GM12878 (cell line): ENCODE measurements around the gene PIK3R5. TPM values are rescaled to one million over a fixed set of nuclear protein-coding genes. Genes with fewer than 3 reads are reported as not detected.

Source experiments
- ATAC-seq: fragments of 200-7000 bp; cut with Tn5 transposase; 3 replicates; pipeline ENCODE4 v1.9.1; 2020; ENCODE audit warnings: mild to moderate bottlenecking, moderate library complexity
- BruUV-seq: library from RNA; stranded (reverse); fragments of 400-500 nt; replicated peaks from 2 replicates; lab custom pipeline; 2021; lab: Mats Ljungman, UMichigan
- CTCF ChIA-PET: fragments of 300-600 bp; sonication (Branson Sonifier 250); formaldehyde crosslinking; extraction: SDS; loops from one replicate; lab custom pipeline; 2021; ENCODE audit warnings: inconsistent platforms; lab: Yijun Ruan, JAX
- POLR2A ChIA-PET: fragments of 350-600 bp; formaldehyde crosslinking; extraction: SDS; loops from one replicate; lab custom pipeline; 2021; ENCODE audit warnings: inconsistent platforms; lab: Charles Lee
- RAD21 ChIA-PET: fragments of 300-600 bp; sonication (Branson Sonifier 250); formaldehyde crosslinking; loops from one replicate; lab custom pipeline; 2023; ENCODE audit warnings: antibody characterized with exemption; ENCODE audit not compliant: unreplicated experiment; lab: Charles Lee
- SMC1A ChIA-PET: fragments of 300-600 bp; sonication (Branson Sonifier 250); formaldehyde crosslinking; loops from one replicate; lab custom pipeline; 2023; ENCODE audit not compliant: unreplicated experiment, uncharacterized antibody; lab: Charles Lee
- DNase-seq: peaks from one replicate; pipeline ENCODE4 v3.0.0-alpha.2; 2011; ENCODE audit warnings: low read depth, low spot score
- FAIRE-seq: peaks from 3 replicates; lab custom pipeline; 2011; peaks lifted over from hg19 to GRCh38; lab: Jason Lieb, UNC
- H2AFZ ChIP-seq: 2 replicates; pipeline ENCODE4 v1.6.0; 2011; ENCODE audit warnings: low read depth, low read length, control low read depth; ENCODE audit not compliant: control insufficient read depth
- H3K27ac ChIP-seq: 2 replicates; pipeline ENCODE4 v1.5.1; 2011; ENCODE audit warnings: control low read depth; ENCODE audit not compliant: control insufficient read depth, insufficient read depth
- H3K27me3 ChIP-seq, 2 experiments: replicated peaks in 1 of 2; 2 replicates each; pipeline versions ENCODE4 v1.6.0 to v1.6.1; 2011; ENCODE audit warnings: low read length in 1 of 2; ENCODE audit not compliant: control insufficient read depth in 2 of 2, insufficient read depth in 2 of 2
- H3K36me3 ChIP-seq, 2 experiments: 2 replicates each; pipeline ENCODE4 v1.5.1; 2011; ENCODE audit warnings: low read length in 1 of 2; ENCODE audit not compliant: control insufficient read depth in 2 of 2, insufficient read depth in 2 of 2
- H3K4me1 ChIP-seq: 2 replicates; pipeline ENCODE4 v1.6.1; 2011; ENCODE audit warnings: mild to moderate bottlenecking, low read length, moderate library complexity, mixed read lengths; ENCODE audit not compliant: control insufficient read depth, insufficient read depth
- H3K4me2 ChIP-seq: 2 replicates; pipeline ENCODE4 v1.6.0; 2011; ENCODE audit warnings: control low read depth; ENCODE audit not compliant: control insufficient read depth, insufficient read depth
- H3K4me3 ChIP-seq: fragments of 200-600 bp; sonication (generic); 2 replicates; pipeline ENCODE4 v1.5.1; 2016
- H3K79me2 ChIP-seq: 2 replicates; pipeline ENCODE4 v1.6.0; 2011; ENCODE audit warnings: low read length; ENCODE audit not compliant: control insufficient read depth, insufficient read depth
- H3K9ac ChIP-seq: 2 replicates; pipeline ENCODE4 v1.8.0; 2011; ENCODE audit warnings: low read length, control low read depth, mixed read lengths; ENCODE audit not compliant: control insufficient read depth, insufficient read depth
- H3K9me3 ChIP-seq: replicated peaks from 3 replicates; pipeline ENCODE4 v1.5.1; 2011; ENCODE audit warnings: mild to moderate bottlenecking, low read length; ENCODE audit not compliant: control insufficient read depth, insufficient read depth
- H4K20me1 ChIP-seq: 2 replicates; pipeline ENCODE4 v1.6.0; 2011; ENCODE audit not compliant: control insufficient read depth, insufficient read depth
- BHLHE40 ChIP-seq, 2 experiments: fragments of 450-650 bp in 1 of 2; IDR thresholded peaks; 2 replicates each; pipeline ENCODE4 v1.6.1; 2011 to 2017; ENCODE audit warnings: low read depth in 2 of 2, borderline replicate concordance in 1 of 2, improper control_type of control experiment in 1 of 2, low read length in 1 of 2, mild to moderate bottlenecking in 1 of 2
- EED ChIP-seq: sonication (generic); IDR thresholded peaks from 2 replicates; pipeline ENCODE4 v1.6.1; 2016; ENCODE audit warnings: antibody characterized with exemption, low read depth
- IKZF1 ChIP-seq: fragments of 450-650 bp; conservative IDR thresholded peaks from 2 replicates; pipeline ENCODE4 v1.6.1; 2017; ENCODE audit warnings: antibody characterized with exemption, mild to moderate bottlenecking
- MEF2A ChIP-seq: IDR thresholded peaks from 2 replicates; pipeline ENCODE4 v1.6.1; 2011; ENCODE audit warnings: low read depth, mild to moderate bottlenecking, low read length, moderate library complexity; ENCODE audit not compliant: insufficient read depth
- MTA3 ChIP-seq: IDR thresholded peaks from 2 replicates; pipeline ENCODE4 v1.6.1; 2012; ENCODE audit warnings: low read length, inconsistent platforms, borderline replicate concordance
- RAD21 ChIP-seq: IDR thresholded peaks from 2 replicates; pipeline ENCODE4 v1.6.1; 2011; ENCODE audit warnings: mild to moderate bottlenecking, low read depth, low read length, moderate library complexity; ENCODE audit not compliant: insufficient read depth
- SKIL ChIP-seq: fragments of 450-650 bp; IDR thresholded peaks from 2 replicates; pipeline ENCODE4 v1.6.1; 2017; ENCODE audit warnings: mild to moderate bottlenecking, low read depth, inconsistent platforms; ENCODE audit not compliant: poor library complexity, severe bottlenecking
- SP1 ChIP-seq: IDR thresholded peaks from one replicate; pipeline ENCODE4 v1.6.1; 2011; ENCODE audit warnings: low read depth, low read length
- TARDBP ChIP-seq: IDR thresholded peaks from 2 replicates; pipeline ENCODE4 v1.6.1; 2016; ENCODE audit warnings: borderline replicate concordance
- whole genome bisulfite sequencing: methylation state at CpG from one replicate; pipeline ENCODE4 v1.1.6; 2016; ENCODE audit warnings: low lambda C conversion rate; ENCODE audit not compliant: insufficient replicate concordance, insufficient coverage; ENCODE audit errors: missing lambda C conversion rate; 5-methylcytosine and 5-hydroxymethylcytosine counted together
- in situ Hi-C: fragments of 300-500 bp; cut with MboI; formaldehyde crosslinking; loops from 9 replicates; pipeline ENCODE4 v1.14.3; 2018; ENCODE audit warnings: mixed read lengths
- intact Hi-C: fragments of 100-400 bp; cut with micrococcal nuclease; formaldehyde crosslinking; loops from one replicate; pipeline ENCODE4 v1.14.2; 2022; ENCODE audit not compliant: unreplicated experiment
- polyA plus RNA-seq, 11 experiments: library from polyadenylated mRNA; depleted of rRNA in 4 of 11; unstranded in 6 of 11; stranded (reverse) in 5 of 11; fragments of >200 nt; fragmentation: Nextera tagmentation in 4 of 11; fragmentation: Illumina TruSeq in 1 of 11; extraction: Ambion mirVana in 4 of 11; extraction: Trizol in 1 of 11; gene quantifications; 1 replicate in 1 of 11; 2 replicates in 10 of 11; pipeline versions ENCODE4 v1.2.1 to v1.2.3, GENCODE V29; 2011 to 2016; ENCODE audit warnings: inconsistent platforms in 2 of 11, missing spikeins in 2 of 11, low read depth in 1 of 11
- total RNA-seq, 4 experiments: library from RNA; depleted of rRNA in 3 of 4; stranded (reverse); fragments of >200 nt in 3 of 4; fragmentation: Illumina TruSeq in 1 of 4; extraction: Trizol in 1 of 4; gene quantifications; 2 replicates each; pipeline versions ENCODE4 v1.2.1 to v1.2.3, GENCODE V29; 2013 to 2021
- TF ChIP-seq, protein P1 (sequence below): fragments of 450-650 bp; IDR thresholded peaks from 2 replicates; pipeline ENCODE4 v1.6.1; 2018; ENCODE audit warnings: mild to moderate bottlenecking, low read depth, moderate library complexity; ENCODE audit not compliant: partially characterized antibody
- TF ChIP-seq, protein P2 (sequence below), 3 experiments: IDR thresholded peaks in 2 of 3; conservative IDR thresholded peaks in 1 of 3; 2 replicates each; pipeline ENCODE4 v1.5.1; 2011; ENCODE audit warnings: low read depth in 3 of 3, low read length in 3 of 3, mild to moderate bottlenecking in 3 of 3, control low read depth in 2 of 3, moderate library complexity in 2 of 3, inconsistent platforms in 1 of 3, mixed read lengths in 1 of 3; ENCODE audit not compliant: control insufficient read depth in 2 of 3, insufficient read depth in 1 of 3; ENCODE audit errors: extremely low read depth in 1 of 3

Gene PIK3R5
- total and polyA plus RNA-seq, 10 of the 15 experiments (the other 5 are each of a cell fraction or from before 2014, with no cell fraction given): 9.5 to 50.8 (median 35.5) TPM

GRCh38 chr17:9001559-9001958, 36.1 kb upstream of the PIK3R5 start (continued):
- no peak for TF ChIP-seq IKZF1

GRCh38 chr17:8997994-8998628, 32.6 kb upstream of the PIK3R5 start:
- H3K27ac ChIP-seq: no peak overlapping the region
- ChIA-PET CTCF (interaction anchor here (0.6 to 7.9 kb wide), 72 partner anchors 9 to 936 kb away, joined by 3 to 162 read pairs (median 4); partner anchors contain the start of genes KRABD2 and PIK3R6), RAD21 (interaction anchor here (0.8 to 4.7 kb wide), 43 partner anchors 10 to 614 kb away, joined by 3 to 52 read pairs (median 4); partner anchors contain the start of genes PIK3R5 and PIK3R6), SMC1A (interaction anchor here (0.6 to 4.5 kb wide), 48 partner anchors 10 to 703 kb away, joined by 3 to 35 read pairs (median 4); partner anchors contain the start of genes PIK3R6 and SLC25A35), POLR2A (no interaction called here)
- in situ Hi-C loops: loop anchor here (5.0 kb wide), 1 partner anchor 241 kb away; the partner anchor contains the start of gene SPDYE4
- peak; percentile 92 for FAIRE-seq
- H4K20me1 ChIP-seq: no peaks in the 10 kb centered on the region
- H3K4me3 ChIP-seq: no peak overlapping the region
- intact Hi-C loops: loop anchor here (1.0 to 10.0 kb wide), 5 partner anchors 99 to 413 kb away; no protein-coding TSS in a partner anchor
- H3K9ac ChIP-seq: no peak overlapping the region
- BruUV-seq: no TSS peak
- peak; percentile 86 for ATAC-seq
- no peaks in the 10 kb centered on the region for H3K79me2 ChIP-seq
- H3K27me3 ChIP-seq: peaks cover 4 to 5% of the 10 kb centered on the region in 2 experiments; a peak in 3 of 4 replicates
- H3K4me2 ChIP-seq: no peak overlapping the region
- H3K9me3 ChIP-seq: no peaks in the 10 kb centered on the region; the same call in 1 of the 3 replicates
- H2AFZ ChIP-seq: no peak overlapping the region; the same call in 1 of the 2 replicates
- peaks cover 21% of the 10 kb centered on the region for H3K4me1 ChIP-seq
- DNase-seq: peak; percentile 40
- 0% methylated on average over 9 of the region's 9 CpGs for WGBS
- no peaks in the 10 kb centered on the region for H3K36me3 ChIP-seq
- peak; percentile 100 for TF ChIP-seq RAD21
- TF ChIP-seq SP1: peak; percentile 13
- TF ChIP-seq EED: no peak
- TF ChIP-seq, protein P1, sequence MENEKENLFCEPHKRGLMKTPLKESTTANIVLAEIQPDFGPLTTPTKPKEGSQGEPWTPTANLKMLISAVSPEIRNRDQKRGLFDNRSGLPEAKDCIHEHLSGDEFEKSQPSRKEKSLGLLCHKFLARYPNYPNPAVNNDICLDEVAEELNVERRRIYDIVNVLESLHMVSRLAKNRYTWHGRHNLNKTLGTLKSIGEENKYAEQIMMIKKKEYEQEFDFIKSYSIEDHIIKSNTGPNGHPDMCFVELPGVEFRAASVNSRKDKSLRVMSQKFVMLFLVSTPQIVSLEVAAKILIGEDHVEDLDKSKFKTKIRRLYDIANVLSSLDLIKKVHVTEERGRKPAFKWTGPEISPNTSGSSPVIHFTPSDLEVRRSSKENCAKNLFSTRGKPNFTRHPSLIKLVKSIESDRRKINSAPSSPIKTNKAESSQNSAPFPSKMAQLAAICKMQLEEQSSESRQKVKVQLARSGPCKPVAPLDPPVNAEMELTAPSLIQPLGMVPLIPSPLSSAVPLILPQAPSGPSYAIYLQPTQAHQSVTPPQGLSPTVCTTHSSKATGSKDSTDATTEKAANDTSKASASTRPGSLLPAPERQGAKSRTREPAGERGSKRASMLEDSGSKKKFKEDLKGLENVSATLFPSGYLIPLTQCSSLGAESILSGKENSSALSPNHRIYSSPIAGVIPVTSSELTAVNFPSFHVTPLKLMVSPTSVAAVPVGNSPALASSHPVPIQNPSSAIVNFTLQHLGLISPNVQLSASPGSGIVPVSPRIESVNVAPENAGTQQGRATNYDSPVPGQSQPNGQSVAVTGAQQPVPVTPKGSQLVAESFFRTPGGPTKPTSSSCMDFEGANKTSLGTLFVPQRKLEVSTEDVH: no peak
- TF ChIP-seq BHLHE40 (IDR thresholded peaks at IDR 0.05; ENCODE audit: borderline replicate concordance in 1 of 2, low read depth in 2 of 2, low read length in 1 of 2): 0 out of 4 replicates have a peak, but pooled peaks of 1 of the 2 experiments have one; percentile 13
- TF ChIP-seq, protein P2, sequence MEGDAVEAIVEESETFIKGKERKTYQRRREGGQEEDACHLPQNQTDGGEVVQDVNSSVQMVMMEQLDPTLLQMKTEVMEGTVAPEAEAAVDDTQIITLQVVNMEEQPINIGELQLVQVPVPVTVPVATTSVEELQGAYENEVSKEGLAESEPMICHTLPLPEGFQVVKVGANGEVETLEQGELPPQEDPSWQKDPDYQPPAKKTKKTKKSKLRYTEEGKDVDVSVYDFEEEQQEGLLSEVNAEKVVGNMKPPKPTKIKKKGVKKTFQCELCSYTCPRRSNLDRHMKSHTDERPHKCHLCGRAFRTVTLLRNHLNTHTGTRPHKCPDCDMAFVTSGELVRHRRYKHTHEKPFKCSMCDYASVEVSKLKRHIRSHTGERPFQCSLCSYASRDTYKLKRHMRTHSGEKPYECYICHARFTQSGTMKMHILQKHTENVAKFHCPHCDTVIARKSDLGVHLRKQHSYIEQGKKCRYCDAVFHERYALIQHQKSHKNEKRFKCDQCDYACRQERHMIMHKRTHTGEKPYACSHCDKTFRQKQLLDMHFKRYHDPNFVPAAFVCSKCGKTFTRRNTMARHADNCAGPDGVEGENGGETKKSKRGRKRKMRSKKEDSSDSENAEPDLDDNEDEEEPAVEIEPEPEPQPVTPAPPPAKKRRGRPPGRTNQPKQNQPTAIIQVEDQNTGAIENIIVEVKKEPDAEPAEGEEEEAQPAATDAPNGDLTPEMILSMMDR (IDR thresholded peaks at IDR 0.05 in 2 of 3, conservative IDR thresholded peaks at IDR 0.05 in 1 of 3; ENCODE audit: control insufficient read depth in 2 of 3, extremely low read depth in 1 of 3, insufficient read depth in 1 of 3, low read depth in 3 of 3, low read length in 3 of 3): peak; percentile 96 to 99 (median 96); a peak in 5 of 6 replicates
- no peak for TF ChIP-seq MTA3
- TF ChIP-seq SKIL: peak; percentile 29
- TF ChIP-seq TARDBP: 0 out of 2 replicates have a peak, but pooled peaks have one; percentile 65
- TF ChIP-seq MEF2A: 0 out of 2 replicates have a peak, but pooled peaks have one; percentile 40
